C1 segment of cervical spinal cord (tissue), 14 donors: ENCODE results near the gene RBBP8.
"Not testable (repeated sequence)": the region's sequence is repeated elsewhere in the genome, so short reads cannot be mapped to it uniquely, and the experiment has no call there.

ENCODE experiments used
- DNase-seq, 14 donors: peaks; one replicate each; lab custom pipeline; 2025; lab: John Stamatoyannopoulos, UW

The RBBP8 gene

GRCh38 chr18:22933206-22933965 lies at the start of gene RBBP8:
Gene RBBP8 (plus strand): TSS chr18:22933328. CDS start chr18:22936852, 3,524 bp downstream.
- DNase-seq, result peak; percentile 34 to 89 (median 78)

- no peak for DNase-seq
Observed at GRCh38 chr18:22883827-22884226, 49.3 kb upstream of the RBBP8 start.

- not testable (repeated sequence) for DNase-seq
Observed at GRCh38 chr18:22885694-22886093, 47.4 kb upstream of the RBBP8 start.

- no peak for DNase-seq
Observed at GRCh38 chr18:22899421-22899820, 33.7 kb upstream of the RBBP8 start.

- DNase-seq, result peak in 3 of 14 donors; percentile 1 to 3 (median 1)
Observed at GRCh38 chr18:22900558-22901238, 32.4 kb upstream of the RBBP8 start.

GRCh38 chr18:22902093-22902492 lies 31.0 kb upstream of the RBBP8 start:
- no peak for DNase-seq

DNA sequence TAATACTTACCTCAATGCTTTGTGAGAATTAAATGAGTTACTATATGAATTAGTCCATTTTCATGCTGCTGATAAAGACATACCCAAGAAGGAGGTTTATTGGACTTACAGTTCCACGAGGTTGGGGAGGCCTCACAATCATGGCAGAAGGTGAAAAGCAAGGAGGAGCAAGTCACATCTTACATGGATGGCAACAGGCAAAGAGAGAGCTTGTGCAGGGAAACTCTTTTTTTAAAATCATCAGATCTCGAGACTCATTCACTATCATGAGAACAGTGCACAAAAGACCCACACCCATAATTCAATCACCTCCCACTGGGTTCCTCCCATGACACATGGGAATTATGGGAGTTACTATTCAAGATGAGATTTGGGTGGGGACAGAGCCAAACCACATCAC lies 29.9 kb upstream of the RBBP8 start:
- DNase-seq, result not testable (repeated sequence)

DNA sequence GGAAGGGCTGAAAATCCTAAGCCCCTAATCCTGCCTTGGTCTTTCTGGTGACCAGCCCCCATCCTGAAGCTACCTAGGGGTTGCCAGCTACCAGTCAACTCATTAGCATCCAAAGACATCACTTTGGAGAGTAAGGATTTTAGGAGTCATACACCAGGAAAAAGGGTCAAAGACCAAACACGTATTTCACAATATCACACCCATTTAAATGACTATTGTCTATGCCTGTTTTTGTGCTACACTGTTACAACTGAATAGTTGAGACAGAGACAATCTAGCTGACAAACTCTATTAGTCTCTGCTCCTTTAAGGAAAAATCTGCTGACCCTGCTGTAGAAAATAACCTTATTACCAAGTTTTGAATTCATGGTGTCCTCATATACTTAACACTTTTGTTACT lies 21.0 kb upstream of the RBBP8 start:
- no peak for DNase-seq

- no peak for DNase-seq
Observed at GRCh38 chr18:22912835-22913234, 20.3 kb upstream of the RBBP8 start.

- DNase-seq, result no peak
Observed at GRCh38 chr18:22913861-22914260, 19.3 kb upstream of the RBBP8 start.

DNA sequence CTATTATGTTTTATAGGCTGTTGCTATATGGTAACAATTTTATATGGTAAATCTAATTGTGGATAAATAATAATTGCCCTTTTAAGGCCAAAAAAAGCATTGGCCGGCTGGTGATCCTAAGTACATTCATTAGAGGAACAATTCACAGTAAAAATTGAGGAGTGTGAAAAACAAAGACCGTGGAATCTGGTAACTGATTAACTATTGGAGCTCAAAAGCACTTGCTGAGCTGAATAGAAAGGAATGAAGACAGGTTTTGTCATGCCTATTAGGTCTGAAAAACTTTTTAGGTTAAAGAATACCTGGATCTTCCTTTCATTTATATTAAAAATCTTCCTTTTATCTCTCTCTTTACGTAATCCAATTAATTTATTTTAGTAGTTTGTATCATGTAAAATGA lies 18.5 kb upstream of the RBBP8 start:
- no peak for DNase-seq

GRCh38 chr18:22915337-22915736 lies 17.8 kb upstream of the RBBP8 start:
- no peak for DNase-seq

DNA sequence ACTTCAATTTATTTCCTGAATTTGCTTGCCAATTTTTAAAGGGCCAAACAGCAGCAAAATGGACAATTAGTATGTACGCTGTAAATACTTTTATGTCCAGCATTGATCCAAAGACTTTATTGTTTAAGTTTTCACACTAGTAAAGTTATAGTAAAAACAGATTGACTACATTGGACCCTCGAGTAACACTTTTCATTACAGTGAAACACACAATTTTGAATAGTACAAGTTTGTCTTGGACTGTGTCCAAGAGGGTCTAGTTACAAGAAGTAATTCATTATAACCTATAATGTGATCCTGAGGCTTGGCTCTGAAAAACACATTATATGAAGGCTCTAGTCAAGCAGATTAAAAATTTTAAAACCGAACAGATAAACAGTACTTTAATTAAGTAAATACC lies 11.4 kb upstream of the RBBP8 start:
- no peak for DNase-seq

GRCh38 chr18:22924589-22924988 lies 8.5 kb upstream of the RBBP8 start:
- DNase-seq, result no peak

DNA sequence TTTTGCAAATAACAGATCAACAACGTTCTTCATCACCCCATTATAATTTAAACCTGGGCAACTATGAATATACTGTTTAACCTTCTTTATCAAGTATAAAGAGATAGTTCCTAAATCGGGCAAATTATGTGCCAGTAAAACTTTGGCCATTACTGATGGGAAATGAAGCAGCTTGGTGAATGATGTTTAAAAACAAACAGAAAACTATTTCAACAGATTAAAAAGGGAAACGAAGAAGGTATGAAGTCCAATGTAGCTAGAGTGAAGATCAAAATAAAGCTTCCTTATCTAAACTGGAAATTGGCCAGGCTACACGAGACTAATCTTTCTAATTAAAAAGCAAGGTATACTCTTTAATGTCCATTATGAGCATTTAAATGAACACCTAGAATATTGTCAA lies 6.7 kb upstream of the RBBP8 start:
- no peak for DNase-seq

DNA sequence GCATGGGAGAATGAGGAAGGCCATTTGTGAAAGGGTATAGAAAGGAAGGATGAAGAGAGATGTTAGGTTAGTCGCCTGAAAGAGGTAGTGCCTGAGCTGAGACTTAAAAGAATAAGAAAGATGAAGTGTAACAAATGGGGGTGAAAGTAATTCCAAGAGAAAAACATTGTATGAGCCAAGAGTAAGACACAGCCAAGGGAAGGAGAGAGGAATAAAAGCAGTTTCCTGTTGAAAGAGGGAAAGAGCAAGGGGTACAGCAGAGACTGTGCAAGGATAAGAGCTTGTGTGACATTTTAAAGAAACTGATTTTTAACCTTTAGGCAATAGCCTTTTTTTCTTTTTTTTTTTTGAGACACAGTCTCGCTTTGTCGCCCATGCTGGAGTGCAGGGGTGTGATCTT lies 4.8 kb upstream of the RBBP8 start:
- no peak for DNase-seq

GRCh38 chr18:22930089-22930713 lies 2.9 kb upstream of the RBBP8 start:
- peak in 7 of 14 donors; percentile 2 to 28 (median 11) for DNase-seq

- no peak for DNase-seq
Observed at GRCh38 chr18:22932885-22933205, 283 bp upstream of the RBBP8 start.

DNA sequence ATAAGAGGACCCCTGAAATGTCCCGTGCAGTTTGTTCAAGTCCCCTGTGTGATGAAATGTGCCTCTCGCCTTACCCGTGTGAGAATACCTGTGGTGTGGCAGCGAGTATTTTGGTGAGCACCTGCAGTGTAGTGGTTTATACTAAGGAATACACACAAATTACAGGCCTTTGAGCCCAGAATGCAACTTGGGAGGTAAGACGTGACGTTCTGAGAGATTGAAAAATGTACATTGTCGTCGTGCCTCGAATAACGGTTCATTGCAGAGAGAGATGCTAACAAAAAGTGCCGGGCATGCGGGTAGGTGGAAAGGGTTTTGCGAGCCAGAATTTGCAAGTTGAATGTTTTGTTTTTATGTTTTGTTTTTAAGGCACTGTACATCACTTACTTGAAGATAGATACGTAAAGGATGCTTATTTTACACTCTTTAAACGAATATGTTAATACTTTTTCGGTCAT lies 867 bp downstream of the RBBP8 start:
- DNase-seq, result peak in 1 of 14 donors; percentile 59

- DNase-seq, result no peak
Observed at GRCh38 chr18:22934789-22935188, 1.7 kb downstream of the RBBP8 start.

DNA sequence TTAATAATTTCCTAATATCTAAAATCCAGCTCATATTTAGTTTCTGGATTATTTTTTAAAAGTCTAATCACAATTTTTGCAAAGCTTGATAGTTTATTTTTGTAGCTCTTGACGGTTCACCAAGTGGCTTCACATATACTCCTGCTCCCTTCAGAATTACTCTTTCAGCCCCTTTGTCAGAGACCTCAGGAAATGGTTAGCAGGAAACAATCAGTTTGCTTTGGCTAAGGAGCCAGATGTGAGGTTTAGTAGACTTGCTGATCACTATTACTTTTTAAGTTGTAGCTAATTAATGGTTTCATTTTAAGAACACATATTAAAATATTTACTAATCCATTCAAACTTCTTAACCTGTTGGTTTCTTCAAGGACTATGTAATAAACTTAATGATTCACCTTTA lies 2.3 kb downstream of the RBBP8 start:
- DNase-seq, result no peak

DNA sequence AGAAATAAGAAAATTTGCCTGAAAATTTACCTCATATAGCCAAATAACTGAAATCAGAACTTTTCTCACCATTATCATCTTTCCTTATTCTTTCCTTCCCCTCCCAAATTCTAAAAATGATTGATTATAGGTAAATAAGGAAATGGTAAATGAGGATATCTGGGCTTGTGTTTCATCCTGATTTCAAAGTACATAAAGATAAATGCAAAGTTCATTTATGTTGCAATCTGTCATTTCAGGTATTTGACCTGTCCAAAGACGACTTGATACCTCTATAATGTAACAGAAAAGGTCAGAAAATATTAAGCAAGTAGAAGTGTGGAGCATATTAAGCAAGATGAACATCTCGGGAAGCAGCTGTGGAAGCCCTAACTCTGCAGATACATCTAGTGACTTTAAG lies 3.4 kb downstream of the RBBP8 start:
- no peak for DNase-seq

- DNase-seq, result no peak
Observed at GRCh38 chr18:22939649-22940048, 6.5 kb downstream of the RBBP8 start.
